ENCODE results near the gene GRHL1. TPM values are rescaled to one million over a fixed set of nuclear protein-coding genes. Genes with fewer than 3 reads are reported as not detected.

GRHL1 gene
- total RNA-seq, 1 donor from 2014 or later: 37.4 TPM

DNA sequence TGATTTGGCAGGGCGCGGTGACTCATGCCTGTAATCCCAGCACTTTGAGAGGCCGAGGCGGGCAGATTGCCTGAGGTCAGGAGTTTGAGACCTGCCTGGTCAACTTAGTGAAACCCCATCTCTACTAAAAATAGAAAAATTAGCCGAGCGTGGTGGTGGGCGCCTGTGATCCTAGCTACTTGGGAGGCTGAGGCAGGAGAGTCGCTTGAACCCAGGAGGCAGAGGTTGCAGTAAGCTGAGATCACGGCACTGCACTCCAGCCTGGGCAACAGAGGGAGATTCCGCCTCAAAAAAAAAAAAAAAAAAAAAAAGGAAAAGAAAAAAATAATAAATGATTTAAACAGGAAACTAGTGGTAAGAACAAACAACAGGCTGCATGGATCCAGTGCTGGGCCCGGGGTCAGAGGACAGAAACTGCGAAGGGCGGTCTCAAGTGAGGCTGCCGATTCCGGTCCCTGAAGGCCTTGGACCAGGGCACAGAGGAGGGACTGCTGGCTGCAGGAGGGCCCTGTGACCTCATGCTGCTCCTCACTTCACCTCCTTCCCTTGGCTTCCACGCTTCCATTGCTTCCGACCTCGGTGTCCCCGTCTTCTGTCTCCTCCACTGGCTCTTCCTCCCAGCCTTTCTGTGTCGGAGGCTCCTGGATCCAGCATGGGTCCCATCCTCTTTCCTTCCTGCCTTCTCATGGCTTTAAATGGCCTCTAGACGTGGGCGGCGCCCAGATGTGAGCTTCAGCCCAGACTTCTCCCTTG, 2.1 kb upstream of the GRHL1 start:
- Mint-ChIP-seq H3K4me3 (peak overlapping the region; percentile 90), H3K36me3 (peaks cover 4% of the 10 kb centered on the region), H3K4me1 (ENCODE audit: unreplicated experiment) (peaks cover 14% of the 10 kb centered on the region), H3K9me3 (no peaks in the 10 kb centered on the region), H3K27me3 (peaks cover 48% of the 10 kb centered on the region), H3K27ac (peak overlapping the region; percentile 89)
- no peak for TF ChIP-seq CTCF (conservative IDR thresholded peaks at IDR 0.05)
- DNase-seq (ENCODE audit: extremely low spot score, unreplicated experiment): no peak

- Mint-ChIP-seq H3K36me3 (peaks cover 8% of the 10 kb centered on the region), H3K9me3 (no peaks in the 10 kb centered on the region), H3K4me3 (peak overlapping the region; percentile 90), H3K4me1 (ENCODE audit: unreplicated experiment) (peaks cover 17% of the 10 kb centered on the region), H3K27ac (peak overlapping the region; percentile 89), H3K27me3 (peaks cover 51% of the 10 kb centered on the region)
- DNase-seq (ENCODE audit: extremely low spot score, unreplicated experiment): no peak
- TF ChIP-seq CTCF (conservative IDR thresholded peaks at IDR 0.05): no peak
Observed at GRCh38 chr2:9949992-9950520, 1.4 kb upstream of the GRHL1 start.

GRCh38 chr2:9950521-9951271, 797 bp upstream of the GRHL1 start:
- H3K27me3 Mint-ChIP-seq: peaks cover 50% of the 10 kb centered on the region
- peak overlapping the region; percentile 90 for H3K4me3 Mint-ChIP-seq
- peak; percentile 29 for TF ChIP-seq CTCF (conservative IDR thresholded peaks at IDR 0.05)
- peak overlapping the region; percentile 89 for H3K27ac Mint-ChIP-seq
- H3K9me3 Mint-ChIP-seq: no peaks in the 10 kb centered on the region
- H3K4me1 Mint-ChIP-seq (ENCODE audit: unreplicated experiment): peaks cover 18% of the 10 kb centered on the region
- peaks cover 8% of the 10 kb centered on the region for H3K36me3 Mint-ChIP-seq
- DNase-seq (ENCODE audit: extremely low spot score, unreplicated experiment): peak; percentile 78

DNA sequence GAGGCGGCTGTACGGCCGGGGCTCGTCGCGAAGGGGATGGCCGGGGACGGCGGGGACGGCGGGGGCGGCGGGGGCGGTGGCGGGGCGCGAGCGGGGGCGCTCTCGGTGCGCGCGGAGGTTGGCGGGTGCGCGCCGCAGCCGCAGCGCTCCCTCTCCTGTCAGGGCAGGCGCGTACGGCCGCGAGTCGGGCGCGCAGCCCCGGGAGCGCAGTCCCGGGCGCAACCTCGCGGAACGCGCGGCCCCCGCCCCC, 296 bp upstream of the GRHL1 start:
- Mint-ChIP-seq H3K36me3 (peaks cover 8% of the 10 kb centered on the region), H3K9me3 (no peaks in the 10 kb centered on the region), H3K27me3 (peaks cover 49% of the 10 kb centered on the region), H3K27ac (no peak overlapping the region), H3K4me3 (peak overlapping the region; percentile 81), H3K4me1 (ENCODE audit: unreplicated experiment) (peaks cover 20% of the 10 kb centered on the region)
- peak; percentile 27 for TF ChIP-seq CTCF (conservative IDR thresholded peaks at IDR 0.05)
- no peak for DNase-seq (ENCODE audit: extremely low spot score, unreplicated experiment)

- no peak for DNase-seq (ENCODE audit: extremely low spot score, unreplicated experiment)
- TF ChIP-seq CTCF (conservative IDR thresholded peaks at IDR 0.05): no peak
- Mint-ChIP-seq H3K9me3 (no peaks in the 10 kb centered on the region), H3K27ac (peak overlapping the region; percentile 95), H3K4me3 (peak overlapping the region; percentile 93), H3K36me3 (peaks cover 8% of the 10 kb centered on the region), H3K27me3 (peaks cover 49% of the 10 kb centered on the region), H3K4me1 (ENCODE audit: unreplicated experiment) (peaks cover 20% of the 10 kb centered on the region)
Observed at GRCh38 chr2:9952286-9952737, 819 bp downstream of the GRHL1 start.

Measured in type B pancreatic cell (in vitro differentiated cells).